GM18519 (cell line): ENCODE measurements around the gene CLEC20A.

Source experiments
- ATAC-seq: cut with Tn5 transposase; IDR thresholded peaks from one replicate; pipeline ENCODE4 v1.9.1; 2021; ENCODE audit warnings: mild to moderate bottlenecking, moderate library complexity; ENCODE audit not compliant: unreplicated experiment, low FRiP score

Gene CLEC20A

GRCh38 chr1:178484698-178485225 lies 12.0 kb downstream of the CLEC20A start:
- no peak for ATAC-seq

DNA sequence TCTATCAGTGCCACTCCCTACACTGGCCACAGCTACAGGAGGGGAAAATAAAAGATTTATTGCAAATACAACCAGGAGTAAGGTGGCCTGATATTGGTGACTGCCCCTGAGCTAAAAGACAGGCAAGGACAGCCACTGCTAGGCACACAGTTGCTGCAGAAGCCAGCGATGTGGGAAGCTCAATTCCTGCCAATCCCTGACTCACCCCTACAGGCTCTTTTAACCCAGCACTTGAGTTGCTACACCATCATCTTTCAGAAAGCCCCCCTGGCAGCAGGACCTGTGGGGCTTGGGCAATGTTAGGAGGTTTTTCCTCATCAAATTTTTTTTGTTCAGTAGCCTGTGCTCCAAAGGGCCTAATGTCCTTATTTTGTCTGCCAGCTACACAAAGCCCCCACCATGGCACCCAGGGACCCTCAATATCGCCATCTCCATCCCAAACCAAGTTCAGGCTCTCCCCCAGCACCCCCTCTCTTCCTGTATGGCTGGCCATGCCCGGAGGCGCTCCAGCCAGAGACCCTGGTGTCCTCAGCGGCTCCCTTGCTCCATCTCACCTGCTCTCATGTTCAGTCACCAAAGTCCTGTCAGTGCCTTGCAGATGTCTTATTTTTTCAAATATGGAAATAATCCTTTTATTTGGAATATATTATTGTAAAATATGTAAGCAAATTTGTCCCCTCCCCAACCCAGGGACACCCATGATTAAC lies 13.4 kb downstream of the CLEC20A start:
- no peak for ATAC-seq

DNA sequence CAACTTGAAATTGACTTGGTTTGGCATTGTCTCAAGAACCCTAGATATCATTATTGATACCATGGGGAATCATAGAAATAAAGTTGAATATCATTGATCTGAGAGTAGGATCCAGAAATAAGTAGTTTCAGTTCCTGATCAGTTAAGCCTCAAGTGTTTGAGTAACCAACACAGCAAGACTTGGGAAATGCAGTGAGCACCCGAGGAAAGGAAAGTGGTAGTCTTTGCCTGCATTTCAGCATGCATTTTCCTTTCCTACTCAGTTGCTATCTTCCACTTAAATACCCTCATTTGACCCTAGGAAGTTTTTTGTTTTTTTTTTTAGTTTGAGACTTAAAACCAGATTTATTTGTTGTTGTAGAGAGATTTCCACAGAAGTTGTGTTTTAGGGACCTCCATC lies 18.9 kb downstream of the CLEC20A start:
- ATAC-seq = no peak

DNA sequence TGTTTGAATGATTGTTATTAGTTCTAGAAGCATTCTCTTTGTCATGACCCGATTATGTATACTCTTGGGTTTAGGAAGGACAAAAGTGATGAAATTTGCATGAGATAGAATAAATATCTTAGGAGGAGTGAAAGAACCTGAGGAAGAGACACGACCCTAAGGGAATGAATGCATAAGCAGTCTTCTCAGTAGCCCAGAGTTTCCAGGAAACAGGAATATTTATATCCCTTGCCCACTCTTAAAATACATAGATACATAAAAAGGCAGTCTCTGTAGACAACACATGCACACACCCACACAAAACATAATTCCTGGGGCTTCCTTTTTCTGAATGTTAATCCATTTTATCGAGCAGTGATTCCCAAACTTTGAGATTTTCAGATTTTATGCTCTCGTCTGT lies 19.4 kb downstream of the CLEC20A start:
- no peak for ATAC-seq

- no peak for ATAC-seq
These were observed 24.2 kb downstream of the CLEC20A start for GRCh38 chr1:178472531-178472930.

GRCh38 chr1:178470411-178470960 lies 26.3 kb downstream of the CLEC20A start:
- ATAC-seq = no peak

DNA sequence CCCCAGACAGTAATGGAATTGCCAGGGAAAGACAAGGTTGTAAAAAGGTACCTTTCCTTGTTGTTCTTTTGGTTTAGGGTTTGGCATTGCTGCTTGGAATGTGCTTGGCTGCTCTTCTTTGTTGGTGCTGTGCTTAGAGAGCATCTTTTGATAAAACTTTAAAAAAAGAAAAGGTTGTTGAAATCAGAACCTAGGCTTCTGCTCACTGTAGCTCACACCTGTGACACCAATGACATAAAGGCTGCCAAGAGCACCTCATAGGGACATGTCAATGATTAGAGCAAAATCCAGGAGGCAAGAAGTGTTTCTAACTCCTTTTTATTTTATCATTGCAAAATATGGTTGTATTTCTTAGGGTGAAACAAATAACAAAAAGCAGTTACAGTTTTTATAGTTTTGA lies 28.9 kb downstream of the CLEC20A start:
- no peak for ATAC-seq

GRCh38 chr1:178465011-178465410 lies 31.8 kb downstream of the CLEC20A start:
- no peak for ATAC-seq

DNA sequence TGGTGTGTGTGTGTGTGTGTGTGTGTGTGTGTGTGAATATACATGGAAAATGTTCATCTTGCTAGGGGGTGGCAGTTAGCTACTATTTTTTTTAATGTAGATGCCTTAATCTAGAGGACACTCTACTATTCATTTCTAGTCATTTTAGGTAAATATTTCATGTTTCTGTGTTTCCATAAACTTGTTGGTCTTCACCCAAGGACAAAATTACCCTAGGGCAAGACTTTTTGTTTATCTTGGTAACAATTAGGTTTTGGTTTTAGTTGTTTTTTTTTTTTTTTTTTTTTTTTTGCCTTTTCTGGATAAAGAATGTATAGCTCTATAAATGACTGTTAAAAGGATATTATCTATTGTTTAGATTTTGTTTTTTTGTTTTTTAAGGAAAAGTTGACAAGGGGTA lies 32.2 kb downstream of the CLEC20A start:
- ATAC-seq = no peak

DNA sequence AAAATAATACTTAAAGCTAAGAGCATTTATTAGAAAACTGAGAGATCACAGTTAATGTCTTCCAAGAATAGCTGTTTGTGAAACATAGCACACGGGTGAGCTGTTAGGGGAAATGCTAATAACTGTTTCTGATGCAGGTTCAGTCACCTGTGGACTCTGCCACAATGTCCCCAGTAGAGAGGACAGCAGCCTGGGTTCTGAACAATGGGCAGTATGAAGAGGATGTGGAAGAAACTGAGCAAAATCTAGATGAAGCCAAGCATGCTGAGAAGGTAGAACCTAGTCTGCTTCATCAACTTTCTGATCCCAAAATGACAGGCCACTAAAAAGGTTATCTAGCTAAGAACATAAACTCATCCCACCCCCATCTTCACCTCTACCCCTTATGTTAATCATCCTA lies 32.6 kb downstream of the CLEC20A start:
- no peak for ATAC-seq

DNA sequence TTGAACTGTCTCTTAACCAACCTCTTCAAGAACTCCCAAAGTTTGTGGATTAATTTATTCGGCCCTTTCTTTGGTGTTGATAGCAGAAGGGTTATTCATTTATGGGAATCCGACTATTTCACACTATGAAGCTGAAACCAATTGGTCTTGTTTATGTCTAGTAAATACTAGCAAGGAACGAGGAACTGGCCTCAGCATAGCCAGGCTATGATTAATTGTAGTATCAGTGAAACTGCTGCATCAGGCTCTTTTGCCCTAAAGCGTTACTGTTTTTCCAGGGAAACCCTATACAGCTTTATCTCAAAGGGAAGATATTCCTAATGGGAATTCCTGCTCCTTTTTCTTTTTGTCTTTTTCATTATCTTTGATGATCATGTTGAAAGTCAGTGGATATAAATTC lies 35.1 kb downstream of the CLEC20A start:
- no peak for ATAC-seq

- ATAC-seq = no peak
These were observed 35.7 kb downstream of the CLEC20A start for GRCh38 chr1:178461104-178461503.

DNA sequence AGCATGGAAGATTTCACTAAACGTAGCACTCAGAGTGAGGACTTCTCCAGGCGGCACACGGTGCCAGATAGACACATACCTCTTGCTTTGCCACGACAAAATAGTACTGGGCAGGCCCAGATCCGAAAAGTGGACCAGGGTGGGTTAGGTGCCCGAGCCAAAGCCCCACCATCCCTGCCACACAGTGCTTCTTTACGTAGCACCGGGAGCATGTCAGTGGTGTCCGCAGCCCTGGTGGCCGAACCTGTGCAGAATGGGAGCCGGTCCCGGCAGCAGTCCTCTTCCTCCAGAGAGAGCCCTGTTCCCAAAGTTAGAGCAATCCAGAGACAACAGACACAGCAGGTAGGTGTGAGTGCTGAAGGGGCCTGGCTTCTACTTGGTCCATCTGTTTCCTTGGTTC lies 38.6 kb downstream of the CLEC20A start:
- no peak for ATAC-seq

DNA sequence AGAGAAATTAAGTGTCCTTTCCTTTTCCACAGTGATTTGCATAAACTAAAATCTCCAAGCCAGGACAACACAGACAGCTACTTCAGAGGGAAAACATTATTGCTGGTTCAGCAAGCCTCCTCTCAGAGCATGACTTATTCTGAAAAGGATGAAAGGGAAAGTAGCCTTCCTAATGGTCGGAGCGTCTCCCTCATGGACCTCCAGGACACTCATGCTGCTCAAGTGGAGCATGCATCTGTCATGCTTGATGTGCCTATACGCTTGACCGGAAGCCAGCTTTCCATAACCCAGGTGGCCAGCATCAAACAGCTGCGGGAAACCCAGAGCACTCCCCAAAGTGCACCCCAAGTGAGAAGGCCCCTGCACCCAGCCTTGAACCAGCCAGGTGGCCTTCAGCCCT lies 39.1 kb downstream of the CLEC20A start:
- ATAC-seq = no peak

DNA sequence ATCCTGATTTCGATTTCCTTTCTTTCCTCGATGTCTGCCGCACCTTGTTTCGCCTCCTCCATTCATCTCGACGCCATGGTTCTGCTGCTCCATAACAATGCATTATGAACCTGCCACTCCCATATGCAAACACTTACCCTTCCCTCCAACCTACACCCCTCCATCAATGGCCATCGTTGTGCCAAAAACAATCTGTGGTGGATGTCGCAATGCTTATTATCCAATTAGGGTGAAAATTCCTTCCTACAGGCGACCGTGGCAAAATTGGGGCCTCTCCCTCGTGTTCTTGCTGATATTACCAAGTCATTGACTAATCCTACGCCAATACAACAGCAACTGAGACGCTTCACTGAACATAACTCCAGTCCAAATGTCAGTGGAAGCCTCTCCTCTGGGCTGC lies 40.3 kb downstream of the CLEC20A start:
- no peak for ATAC-seq

- ATAC-seq = no peak
These were observed 44.8 kb downstream of the CLEC20A start for GRCh38 chr1:178452013-178452412.

DNA sequence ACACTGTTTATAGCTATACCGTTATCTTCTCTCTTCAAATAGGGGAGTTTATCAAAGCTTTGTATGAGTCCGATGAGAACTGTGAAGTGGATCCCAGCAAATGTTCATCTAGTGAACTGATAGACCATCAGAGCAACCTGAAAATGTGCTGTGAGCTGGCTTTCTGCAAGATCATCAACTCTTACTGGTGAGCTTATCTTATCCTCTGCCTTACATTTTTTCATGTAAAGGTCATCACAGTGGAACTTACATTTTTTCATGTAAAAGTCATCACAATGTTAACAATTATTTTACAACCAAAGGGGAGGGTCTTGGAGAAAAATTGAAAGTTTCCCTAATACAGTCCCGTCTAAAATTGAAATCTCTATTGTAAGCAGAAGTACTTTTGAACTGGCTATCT lies 45.2 kb downstream of the CLEC20A start:
- ATAC-seq = no peak

DNA sequence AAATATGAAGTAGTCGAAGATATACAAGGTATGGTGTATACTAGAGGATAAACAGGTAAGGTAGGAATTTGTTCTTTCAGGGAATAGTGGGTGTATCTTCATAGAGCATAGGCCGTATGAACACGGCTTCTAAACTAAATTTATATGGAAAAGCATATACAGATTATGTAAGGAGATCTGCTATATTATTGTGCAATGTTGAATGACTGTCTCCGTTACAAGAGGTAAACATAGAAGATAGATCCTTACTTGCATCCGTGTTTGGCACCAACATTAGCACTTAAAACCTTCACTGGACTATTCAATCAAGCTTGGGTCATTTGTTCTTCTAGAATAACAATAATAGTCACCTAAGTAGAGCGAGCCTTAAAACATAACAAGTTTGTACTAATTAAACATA lies 45.9 kb downstream of the CLEC20A start:
- no peak for ATAC-seq

DNA sequence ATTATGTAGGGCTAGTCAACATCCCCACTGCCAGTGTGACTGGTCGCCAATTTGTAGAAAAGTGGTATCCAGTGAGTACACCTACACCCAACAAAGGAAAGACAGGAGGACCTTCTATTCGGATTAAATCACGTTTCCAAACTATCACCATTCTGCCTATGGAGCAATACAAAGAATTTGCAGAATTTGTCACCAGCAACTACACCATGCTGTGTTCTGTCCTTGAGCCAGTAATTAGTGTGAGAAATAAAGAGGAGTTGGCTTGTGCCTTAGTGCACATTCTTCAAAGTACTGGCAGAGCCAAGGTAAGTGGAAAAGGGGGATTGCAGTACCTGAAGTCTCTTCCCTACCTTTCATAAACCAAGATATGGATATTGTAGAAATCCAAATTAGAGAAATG lies 53.8 kb downstream of the CLEC20A start:
- ATAC-seq = no peak

DNA sequence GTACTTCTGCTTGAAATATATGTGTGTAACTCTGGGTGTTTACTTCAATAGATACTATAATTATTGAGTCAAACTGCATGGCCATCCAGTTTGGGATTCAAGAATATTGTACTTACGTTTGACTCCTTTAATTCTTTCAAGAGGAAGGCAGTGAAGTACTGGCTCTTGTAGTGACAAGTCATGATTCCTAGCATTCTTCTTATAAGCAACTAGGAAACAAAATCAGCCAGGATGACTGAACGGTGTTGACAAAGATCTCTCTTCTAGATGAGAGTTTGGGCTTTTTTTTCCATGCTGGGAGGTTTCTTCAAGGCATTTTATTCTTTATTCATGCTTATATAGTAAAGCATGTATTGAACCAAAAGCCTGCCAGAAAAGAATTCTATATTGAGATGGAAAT lies 58.3 kb downstream of the CLEC20A start:
- no peak for ATAC-seq

GRCh38 chr1:178436899-178437298 lies 59.9 kb downstream of the CLEC20A start:
- no peak for ATAC-seq

GRCh38 chr1:178434899-178435435 lies 61.8 kb downstream of the CLEC20A start:
- no peak for ATAC-seq
